Ishikawa (cell line): ENCODE results near the gene TSEN15.

Experiments
- CEBPB ChIP-seq: IDR thresholded peaks from 2 replicates; pipeline ENCODE4 v1.6.1; 2012
- CREB1 ChIP-seq: IDR thresholded peaks from 2 replicates; pipeline ENCODE4 v1.6.1; 2012; ENCODE audit warnings: low read depth
- EGR1 ChIP-seq: IDR thresholded peaks from 2 replicates; pipeline ENCODE4 v1.6.1; 2012
- EP300 ChIP-seq: IDR thresholded peaks from 2 replicates; pipeline ENCODE4 v1.6.1; 2012; ENCODE audit warnings: borderline replicate concordance
- FOXM1 ChIP-seq: IDR thresholded peaks from 2 replicates; pipeline ENCODE4 v1.6.1; 2012; ENCODE audit warnings: low read depth, borderline replicate concordance
- MAX ChIP-seq: IDR thresholded peaks from 2 replicates; pipeline ENCODE4 v1.6.1; 2012
- NFIC ChIP-seq: IDR thresholded peaks from 2 replicates; pipeline ENCODE4 v1.6.1; 2012
- RAD21 ChIP-seq: IDR thresholded peaks from 2 replicates; pipeline ENCODE4 v1.6.1; 2012; ENCODE audit warnings: low read depth
- REST ChIP-seq: IDR thresholded peaks from 2 replicates; pipeline ENCODE4 v1.6.1; 2012; ENCODE audit warnings: low read depth, mild to moderate bottlenecking
- TAF1 ChIP-seq: IDR thresholded peaks from 2 replicates; pipeline ENCODE4 v1.6.1; 2012; ENCODE audit warnings: low read depth, mild to moderate bottlenecking
- TCF12 ChIP-seq: IDR thresholded peaks from 2 replicates; pipeline ENCODE4 v1.6.1; 2012; ENCODE audit warnings: low read depth
- TEAD4 ChIP-seq: IDR thresholded peaks from 2 replicates; pipeline ENCODE4 v1.6.1; 2012
- USF1 ChIP-seq: IDR thresholded peaks from 2 replicates; pipeline ENCODE4 v1.6.1; 2012
- YY1 ChIP-seq: IDR thresholded peaks from 2 replicates; pipeline ENCODE4 v1.6.1; 2012; ENCODE audit warnings: low read depth
- ZBTB7A ChIP-seq: IDR thresholded peaks from 2 replicates; pipeline ENCODE4 v1.6.1; 2012; ENCODE audit warnings: low read depth

TSEN15 gene

GRCh38 chr1:184051485-184052193 lies at the start of gene TSEN15:
TSEN15 (plus strand) TSS chr1:184051730; CDS start chr1:184051756, 26 bp downstream.
- TF ChIP-seq YY1 (peak; percentile 86), REST (no peak), ZBTB7A (peak; percentile 35; the same call in 1 of the 2 replicates), EGR1 (no peak), CREB1 (no peak), TAF1 (peak; percentile 93), MAX (peak; percentile 89), NFIC (0 out of 2 replicates have a peak, but pooled peaks have one; percentile 2), RAD21 (peak; percentile 19; the same call in 1 of the 2 replicates), EP300 (peak; percentile 42; the same call in 1 of the 2 replicates), TCF12 (peak; percentile 82), TEAD4 (no peak), FOXM1 (no peak), USF1 (0 out of 2 replicates have a peak, but pooled peaks have one; percentile 53), CEBPB (peak; percentile 56)

DNA sequence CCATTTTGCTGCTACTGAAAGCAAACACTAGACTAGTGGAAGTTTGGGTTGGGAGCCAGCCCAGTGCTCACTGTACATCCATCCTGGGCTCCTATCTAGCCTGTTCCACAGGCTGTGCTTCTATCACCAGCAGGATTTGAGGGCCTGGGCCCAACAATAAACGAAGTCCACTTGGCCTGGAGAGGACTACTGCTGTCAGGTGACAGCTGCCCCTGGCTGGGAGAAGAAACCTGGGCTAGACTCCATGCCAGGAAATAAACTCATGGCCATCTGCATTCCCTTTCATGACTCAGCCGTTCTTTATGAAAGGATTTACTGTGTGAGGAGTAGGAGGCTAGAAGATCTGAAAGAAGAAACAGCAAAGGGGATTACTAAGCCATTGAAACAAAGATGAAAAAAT lies 49.5 kb upstream of the TSEN15 start:
- TF ChIP-seq TAF1 (no peak), MAX (no peak), EP300 (no peak), TCF12 (no peak), REST (no peak), ZBTB7A (no peak), USF1 (no peak), EGR1 (no peak), FOXM1 (no peak), YY1 (no peak), RAD21 (no peak), CREB1 (no peak), CEBPB (no peak), TEAD4 (no peak), NFIC (no peak)

- TF ChIP-seq EP300 (no peak), CEBPB (no peak), TCF12 (no peak), USF1 (no peak), CREB1 (no peak), RAD21 (no peak), ZBTB7A (no peak), TEAD4 (no peak), YY1 (no peak), FOXM1 (no peak), TAF1 (no peak), REST (no peak)
These were observed 46.6 kb upstream of the TSEN15 start for GRCh38 chr1:184004935-184005334.

- no peak for TF ChIP-seq TCF12
These were observed 46.0 kb upstream of the TSEN15 start for GRCh38 chr1:184005506-184005905.
